HuH-7 (cell line): ENCODE results near the gene DMTF1.
"Not testable (repeated sequence)": the region's sequence is repeated elsewhere in the genome, so short reads cannot be mapped to it uniquely, and the experiment has no call there.

ENCODE experiments used
- DNase-seq: peaks from one replicate; pipeline ENCODE4 v3.0.0; 2011; ENCODE audit warnings: low spot score

The DMTF1 gene

DNA sequence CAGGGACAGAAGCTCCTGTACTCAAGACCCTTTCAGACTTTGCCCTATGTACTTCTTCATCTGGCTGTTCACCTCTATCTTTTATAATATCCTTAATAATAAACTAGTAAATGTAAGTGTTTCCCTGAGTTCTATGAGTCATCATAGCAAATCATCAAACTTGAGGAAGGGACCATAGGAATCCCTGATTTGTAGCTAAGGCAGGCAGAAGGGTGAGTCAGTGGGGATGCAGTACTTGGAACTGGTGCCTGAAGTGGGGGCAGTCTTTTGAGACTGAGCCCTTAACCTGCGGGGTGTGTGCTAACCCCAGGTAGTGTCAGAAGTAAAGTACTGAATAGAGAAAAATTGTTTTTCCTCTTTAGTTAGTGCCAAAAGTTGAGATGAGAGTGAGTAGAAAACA, 73.4 kb downstream of the DMTF1 start:
- DNase-seq: no peak

GRCh38 chr7:87226495-87226894, 74.2 kb downstream of the DMTF1 start:
- DNase-seq: no peak

DNA sequence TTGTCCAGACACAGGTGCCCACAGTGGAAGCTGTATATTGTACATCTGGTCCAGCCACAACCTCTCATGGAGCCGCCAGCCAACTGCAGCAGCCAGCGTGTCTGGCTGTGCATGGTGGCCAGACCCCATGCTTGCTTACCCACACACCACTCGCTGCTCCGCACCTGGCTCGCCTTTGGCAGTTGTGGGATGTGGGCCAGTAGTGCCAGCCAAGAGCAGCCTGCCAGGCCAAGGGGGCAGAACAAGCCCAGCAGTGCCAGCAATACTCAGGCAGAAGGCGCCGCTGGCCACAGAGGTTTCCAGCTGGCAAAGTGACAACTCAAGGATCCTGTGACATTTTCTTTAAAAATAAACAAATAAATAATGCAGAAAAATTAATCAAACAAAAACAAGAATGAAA, 79.0 kb downstream of the DMTF1 start:
- DNase-seq: no peak

GRCh38 chr7:87231711-87232110, 79.5 kb downstream of the DMTF1 start:
- no peak for DNase-seq

DNA sequence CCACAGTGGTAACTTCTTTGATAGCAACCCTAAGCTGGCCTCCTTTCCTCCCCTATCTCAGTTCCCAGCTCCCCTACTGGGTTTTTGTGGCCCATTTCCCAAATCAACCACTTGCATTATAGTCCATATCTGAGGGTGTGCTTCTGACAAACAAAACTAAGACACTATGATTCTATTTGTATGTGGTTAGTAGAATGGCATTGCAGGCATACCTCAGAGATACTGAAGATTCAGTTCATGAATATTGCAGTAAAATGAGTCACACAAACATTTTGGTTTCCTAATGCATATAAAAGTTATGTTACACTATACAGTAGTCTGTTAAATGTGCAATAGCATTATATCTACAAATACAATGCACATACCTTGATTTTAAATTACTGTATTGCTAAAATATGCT, 82.7 kb downstream of the DMTF1 start:
- no peak for DNase-seq

- not testable (repeated sequence) for DNase-seq
Measured at GRCh38 chr7:87238464-87239051, 86.3 kb downstream of the DMTF1 start.

GRCh38 chr7:87245671-87246070, 93.4 kb downstream of the DMTF1 start:
- DNase-seq: not testable (repeated sequence)
